Mucosa of descending colon (tissue), 3 donors: ENCODE data around the gene PRKCZ. TPM values are rescaled to one million over a fixed set of nuclear protein-coding genes. Genes with fewer than 3 reads are reported as not detected.

Experiments
- ATAC-seq: fragments of 200-7000 bp; cut with Tn5 transposase; one replicate; pipeline ENCODE4 v1.9.1; 2020; ENCODE audit warnings: mild to moderate bottlenecking, moderate library complexity
- DNase-seq, 3 donors: peaks; one replicate each; pipeline ENCODE4 v3.0.0-alpha.2; 2020
- H3K36me3 ChIP-seq: fragments of 200-600 bp; one replicate; pipeline ENCODE4 v1.8.0; 2021; ENCODE audit warnings: low read depth, mild to moderate bottlenecking
- H3K4me1 ChIP-seq: fragments of 200-600 bp; one replicate; pipeline ENCODE4 v1.8.0; 2021; ENCODE audit warnings: low read depth, mild to moderate bottlenecking
- H3K4me3 ChIP-seq: fragments of 200-600 bp; one replicate; pipeline ENCODE4 v1.8.0; 2021; ENCODE audit warnings: mild to moderate bottlenecking
- H3K9me3 ChIP-seq: fragments of 200-600 bp; one replicate; pipeline ENCODE4 v1.8.0; 2021; ENCODE audit warnings: mild to moderate bottlenecking
- intact Hi-C, 2 donors: fragments of 100-400 bp; cut with DNase I in 1 of 2; cut with micrococcal nuclease in 1 of 2; formaldehyde crosslinking; loops; one replicate each; pipeline versions ENCODE4 v1.11.0 to v1.11.1; 2022; cut with DNase I, micrococcal nuclease
- total RNA-seq, 3 donors: library from RNA; stranded (reverse); fragmentation: NEBNext Ultra II Directional in 2 of 3; extraction: Animal tissue kit (Norgen Biotek cat#: 25700) in 2 of 3; gene quantifications; one replicate each; pipeline versions ENCODE4 v1.2.1 to v1.2.4, GENCODE V29; 2021 to 2023
- TF ChIP-seq, protein P1 (sequence below): fragments of 200-600 bp; IDR thresholded peaks from one replicate; pipeline ENCODE4 v1.8.0; 2022; ENCODE audit warnings: antibody characterized with exemption, mild to moderate bottlenecking
- donor health status: DM: no; HTN: no; CAD: no; lungs with moderate emphysema.
- donor health status: DM: no; HTN: no; CAD: no.
- donor health status: DM: no; HTN: yes; CAD: no.

The PRKCZ gene
- total RNA-seq, 3 donors from 2014 or later = 38.9 to 80.2 (median 53.7) TPM

DNA sequence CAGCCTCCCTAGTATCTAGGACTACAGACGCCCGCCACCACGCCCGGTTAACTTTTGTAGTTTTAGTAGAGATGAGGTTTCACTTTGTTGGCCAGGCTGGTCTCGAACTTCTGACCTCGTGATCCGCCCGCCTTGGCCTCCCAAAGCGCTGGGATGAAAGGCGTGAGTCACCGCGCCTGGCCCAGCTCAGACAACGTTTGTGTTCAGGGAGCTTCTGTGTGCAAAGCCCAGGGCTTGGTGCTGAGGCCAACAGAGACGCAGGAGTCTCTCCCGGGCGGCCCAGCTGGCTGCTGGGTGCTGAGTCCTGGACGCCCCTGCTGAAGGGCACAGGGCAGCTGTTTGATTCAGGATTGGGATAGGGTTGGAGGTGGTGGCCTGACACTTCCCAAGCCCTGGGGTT, 3.0 kb downstream of the PRKCZ start:
- intact Hi-C loops = no loop called here
- no peak for ATAC-seq

DNA sequence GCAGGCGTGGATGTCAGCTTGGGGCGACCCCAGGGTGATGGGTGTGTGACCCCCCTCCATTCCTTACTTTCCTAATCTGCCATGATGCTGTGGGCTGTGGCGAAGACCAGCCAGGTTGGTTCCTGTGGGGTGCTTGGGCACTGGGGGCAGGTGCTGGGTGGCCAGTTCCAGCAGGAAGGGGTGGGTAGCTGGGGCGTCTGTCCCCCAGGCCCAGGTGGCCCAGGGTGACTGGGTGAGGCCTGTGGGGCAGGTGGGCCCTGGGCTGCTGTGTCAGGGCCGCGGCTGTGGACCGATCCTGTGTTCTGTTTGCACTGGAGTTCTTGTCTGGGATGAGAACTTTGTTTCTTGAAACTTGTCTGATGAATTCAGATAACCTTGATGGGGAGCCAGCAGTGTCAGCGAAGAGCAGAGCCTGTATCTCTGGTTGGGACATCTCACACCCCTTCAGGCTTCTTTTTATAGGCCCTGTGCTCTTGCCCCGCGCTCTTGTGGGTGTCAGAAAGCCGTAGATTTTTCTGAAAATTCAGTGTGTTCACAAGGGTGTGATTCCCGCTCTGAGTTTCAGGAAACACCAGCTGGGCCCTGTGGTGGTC, 3.7 kb downstream of the PRKCZ start:
- Histone ChIP-seq H3K9me3 (no peaks in the 10 kb centered on the region), H3K4me3 (no peak overlapping the region), H3K36me3 (no peaks in the 10 kb centered on the region), H3K4me1 (peaks cover 16% of the 10 kb centered on the region)
- no peak for DNase-seq
- TF ChIP-seq, protein P1, sequence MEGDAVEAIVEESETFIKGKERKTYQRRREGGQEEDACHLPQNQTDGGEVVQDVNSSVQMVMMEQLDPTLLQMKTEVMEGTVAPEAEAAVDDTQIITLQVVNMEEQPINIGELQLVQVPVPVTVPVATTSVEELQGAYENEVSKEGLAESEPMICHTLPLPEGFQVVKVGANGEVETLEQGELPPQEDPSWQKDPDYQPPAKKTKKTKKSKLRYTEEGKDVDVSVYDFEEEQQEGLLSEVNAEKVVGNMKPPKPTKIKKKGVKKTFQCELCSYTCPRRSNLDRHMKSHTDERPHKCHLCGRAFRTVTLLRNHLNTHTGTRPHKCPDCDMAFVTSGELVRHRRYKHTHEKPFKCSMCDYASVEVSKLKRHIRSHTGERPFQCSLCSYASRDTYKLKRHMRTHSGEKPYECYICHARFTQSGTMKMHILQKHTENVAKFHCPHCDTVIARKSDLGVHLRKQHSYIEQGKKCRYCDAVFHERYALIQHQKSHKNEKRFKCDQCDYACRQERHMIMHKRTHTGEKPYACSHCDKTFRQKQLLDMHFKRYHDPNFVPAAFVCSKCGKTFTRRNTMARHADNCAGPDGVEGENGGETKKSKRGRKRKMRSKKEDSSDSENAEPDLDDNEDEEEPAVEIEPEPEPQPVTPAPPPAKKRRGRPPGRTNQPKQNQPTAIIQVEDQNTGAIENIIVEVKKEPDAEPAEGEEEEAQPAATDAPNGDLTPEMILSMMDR = no peak
- no peak for ATAC-seq
- intact Hi-C loops = no loop called here

More for the DNA sequence above, 3.0 kb downstream of the PRKCZ start:
- peak in 1 of 3 donors; percentile 33 for DNase-seq
- peaks cover 22% of the 10 kb centered on the region for H3K4me1 ChIP-seq
- TF ChIP-seq, protein P1 = no peak
- H3K9me3 ChIP-seq = no peaks in the 10 kb centered on the region
- no peak overlapping the region for H3K4me3 ChIP-seq
- H3K36me3 ChIP-seq = no peaks in the 10 kb centered on the region

DNA sequence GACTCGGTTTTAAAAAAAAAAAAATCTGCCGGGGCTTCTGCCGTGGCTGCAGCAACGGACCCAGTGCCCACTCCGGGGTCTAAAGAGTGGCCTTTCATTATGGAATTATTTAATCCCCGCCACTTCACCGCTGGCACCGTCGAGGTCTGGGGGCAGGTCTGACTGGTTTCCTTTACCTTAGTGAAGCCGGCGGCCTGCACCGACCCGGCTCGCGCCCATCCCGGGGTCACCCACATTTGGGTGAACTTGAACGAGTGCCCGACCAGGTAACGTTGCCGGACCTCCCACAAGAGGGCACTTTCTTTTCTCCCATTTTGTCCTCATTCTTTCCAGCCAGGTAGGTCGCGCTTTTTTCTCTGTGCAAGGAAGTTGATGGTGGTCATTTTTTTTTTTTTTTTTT, 4.3 kb downstream of the PRKCZ start:
- ATAC-seq = no peak
- DNase-seq = no peak
- TF ChIP-seq, protein P1 = no peak
- peaks cover 10% of the 10 kb centered on the region for H3K4me1 ChIP-seq
- no peak overlapping the region for H3K4me3 ChIP-seq
- no peaks in the 10 kb centered on the region for H3K36me3 ChIP-seq
- H3K9me3 ChIP-seq = no peaks in the 10 kb centered on the region
- intact Hi-C loops = no loop called here

DNA sequence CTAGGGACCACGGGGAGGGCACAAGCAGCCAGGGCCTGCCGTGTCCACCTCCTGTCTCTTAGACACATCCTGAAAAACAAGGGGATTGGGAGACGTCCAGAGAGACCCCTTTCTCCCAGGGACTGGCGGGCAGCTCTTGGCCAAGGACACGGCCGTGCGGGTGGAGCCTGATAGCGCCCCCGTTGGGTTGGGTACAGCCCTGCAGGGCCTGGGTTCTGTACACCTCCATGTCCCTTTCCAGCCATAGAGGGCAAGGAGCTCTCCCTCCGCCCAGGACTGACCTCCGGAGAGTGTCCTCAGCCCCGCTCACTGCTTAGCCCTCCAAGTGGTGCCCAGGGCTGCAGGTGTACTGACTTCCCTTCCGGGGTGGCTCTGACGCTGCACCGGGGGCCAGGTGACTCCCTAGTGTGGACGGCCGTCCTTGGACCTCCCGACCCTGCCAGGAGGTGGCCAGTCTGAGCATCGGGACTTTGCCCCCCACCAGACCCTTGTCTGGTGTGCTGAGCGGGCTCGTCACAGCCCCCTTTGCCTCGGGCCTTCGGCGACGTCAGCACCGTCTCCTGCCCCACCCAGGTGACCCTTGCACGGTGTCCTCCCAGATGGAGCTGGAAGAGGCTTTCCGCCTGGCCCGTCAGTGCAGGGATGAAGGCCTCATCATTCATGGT, 5.8 kb downstream of the PRKCZ start:
- H3K4me1 ChIP-seq = peaks cover 7% of the 10 kb centered on the region
- intact Hi-C loops = no loop called here
- TF ChIP-seq, protein P1 = no peak
- no peak for DNase-seq
- no peaks in the 10 kb centered on the region for H3K36me3 ChIP-seq
- no peaks in the 10 kb centered on the region for H3K9me3 ChIP-seq
- no peak overlapping the region for H3K4me3 ChIP-seq
- no peak for ATAC-seq

DNA sequence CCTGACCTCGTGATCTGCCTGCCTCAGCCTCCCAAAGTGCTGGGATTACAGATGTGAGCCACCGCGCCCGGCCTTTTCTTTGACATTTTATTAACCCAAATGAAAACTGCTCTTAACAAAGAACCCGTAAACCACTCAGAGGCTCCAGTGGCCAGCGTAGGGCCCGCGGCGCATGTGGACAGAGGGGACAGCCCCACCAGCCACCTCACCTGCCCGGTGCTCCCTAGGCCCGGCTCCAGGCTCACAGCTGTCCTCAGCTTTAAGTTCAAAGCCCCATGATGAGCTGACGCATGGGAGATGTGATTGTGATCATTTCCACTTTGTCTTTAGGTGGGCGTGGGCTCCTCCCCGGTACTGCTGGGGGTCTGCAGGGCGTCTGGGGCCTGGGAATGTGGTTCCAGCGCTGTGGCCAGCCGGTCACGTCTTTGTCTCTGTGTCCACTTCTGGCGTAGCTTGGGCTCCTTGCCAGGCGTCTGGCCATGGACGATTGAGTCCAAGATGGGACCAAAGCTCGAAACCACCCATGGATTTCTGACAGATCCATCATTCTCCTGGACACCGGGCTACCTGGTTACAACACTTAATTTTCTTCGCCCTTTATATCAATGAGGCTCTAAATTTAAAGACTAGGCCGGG, 6.9 kb downstream of the PRKCZ start:
- no peak for DNase-seq
- intact Hi-C loops = no loop called here
- Histone ChIP-seq H3K4me1 (no peaks in the 10 kb centered on the region), H3K36me3 (no peaks in the 10 kb centered on the region), H3K4me3 (no peak overlapping the region), H3K9me3 (no peaks in the 10 kb centered on the region)
- no peak for ATAC-seq
- TF ChIP-seq, protein P1 = no peak
